GM12865 (cell line): ENCODE measurements around the gene TMCC1.

Experiments used
- DNase-seq: peaks from one replicate; pipeline ENCODE4 v3.0.0; 2010; ENCODE audit warnings: low read depth
- H3K4me3 ChIP-seq: 2 replicates; pipeline ENCODE4 v1.5.1; 2011; ENCODE audit warnings: mild to moderate bottlenecking, low read depth, low read length, control low read depth
- CTCF ChIP-seq: IDR thresholded peaks from 2 replicates; pipeline ENCODE4 v1.5.1; 2011; ENCODE audit warnings: low read length, control low read depth, low read depth, inconsistent platforms; ENCODE audit not compliant: insufficient read depth; ENCODE audit errors: missing control alignments

The TMCC1 gene

GRCh38 chr3:129723558-129724324 is 169.8 kb downstream of the TMCC1 start:
- TF ChIP-seq CTCF = no peak
- DNase-seq = no peak
- H3K4me3 ChIP-seq = no peak overlapping the region

GRCh38 chr3:129722527-129722926 is 171.0 kb downstream of the TMCC1 start:
- DNase-seq = no peak
- H3K4me3 ChIP-seq = no peak overlapping the region
- TF ChIP-seq CTCF = no peak

DNA sequence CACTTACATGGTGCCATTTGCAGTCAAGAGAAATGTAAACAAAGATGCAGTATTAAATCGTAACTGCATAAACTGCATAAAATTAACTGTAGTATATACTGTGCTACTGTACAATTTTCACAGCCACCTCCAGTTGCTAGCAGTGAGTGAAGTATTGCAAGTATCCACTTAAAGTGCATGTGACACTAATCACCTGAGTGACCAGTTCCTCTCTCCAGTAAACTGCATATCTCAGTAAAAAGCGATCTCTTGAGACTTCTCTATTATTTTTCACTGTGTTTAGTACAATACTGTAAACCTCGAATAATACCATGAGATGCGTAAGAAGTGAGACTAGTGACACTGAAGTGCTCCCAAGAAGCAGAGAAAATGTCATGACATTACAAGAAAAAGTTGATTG is 175.3 kb downstream of the TMCC1 start:
- no peak for TF ChIP-seq CTCF
- DNase-seq = no peak
- H3K4me3 ChIP-seq = no peak overlapping the region

GRCh38 chr3:129715854-129716253 is 177.7 kb downstream of the TMCC1 start:
- no peak for DNase-seq
- H3K4me3 ChIP-seq = no peak overlapping the region
- no peak for TF ChIP-seq CTCF

DNA sequence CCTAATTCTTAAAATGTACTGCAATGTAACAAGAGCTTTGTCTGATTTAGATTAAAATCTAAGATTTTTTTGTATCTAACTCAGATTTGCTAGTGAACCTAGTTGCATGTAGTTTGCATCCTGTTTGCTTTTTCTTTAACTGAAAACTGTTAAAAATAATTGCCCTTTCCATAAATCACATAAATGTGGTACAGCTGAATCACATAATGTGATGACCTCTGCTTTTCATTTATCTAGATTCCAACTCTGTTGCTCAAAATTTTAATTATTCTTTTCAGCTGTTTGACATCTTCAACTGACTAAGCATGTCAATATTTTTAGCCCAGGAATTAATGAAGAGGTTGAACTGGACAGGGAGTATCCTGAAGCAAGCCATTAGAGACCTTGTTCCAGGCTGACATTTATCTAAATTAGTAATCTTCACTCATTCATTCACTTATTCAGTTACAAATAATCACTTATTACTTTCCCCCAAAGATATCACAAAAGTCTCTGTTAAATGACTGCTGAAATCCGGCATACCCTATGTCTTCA is 185.1 kb downstream of the TMCC1 start:
- no peak overlapping the region for H3K4me3 ChIP-seq
- TF ChIP-seq CTCF = no peak
- DNase-seq = no peak

GRCh38 chr3:129705274-129705673 is 188.2 kb downstream of the TMCC1 start:
- no peak for TF ChIP-seq CTCF
- DNase-seq = no peak
- H3K4me3 ChIP-seq = no peak overlapping the region

DNA sequence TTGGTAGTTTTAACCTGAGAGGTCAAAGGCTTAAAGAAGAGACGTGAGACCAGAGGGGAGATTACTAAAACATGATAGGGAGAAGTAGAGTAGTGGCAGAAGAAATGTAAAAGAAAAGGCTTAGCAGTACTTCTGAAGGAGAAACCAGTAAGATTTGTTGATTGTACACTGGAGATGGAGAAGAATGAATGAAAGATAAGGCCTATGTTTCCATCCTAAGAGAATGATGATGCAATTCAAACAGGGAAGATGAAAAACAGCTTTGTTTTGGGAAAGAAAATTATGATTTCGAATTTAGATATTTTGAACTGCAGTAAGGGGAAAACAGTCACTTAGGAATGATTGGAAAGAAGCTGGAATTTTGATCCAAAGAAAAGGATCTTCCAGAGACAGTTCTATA is 189.6 kb downstream of the TMCC1 start:
- no peak for TF ChIP-seq CTCF
- H3K4me3 ChIP-seq = no peak overlapping the region
- DNase-seq = no peak
